NT2/D1 (cell line): ENCODE data around the gene ENTREP3.
"Not testable (repeated sequence)": the region's sequence is repeated elsewhere in the genome, so short reads cannot be mapped to it uniquely, and the experiment has no call there.

Source experiments
- DNase-seq: peaks from one replicate; pipeline ENCODE4 v3.0.0-alpha.2; 2011; ENCODE audit warnings: low read depth, low spot score
- H3K27me3 ChIP-seq: 2 replicates; pipeline ENCODE4 v1.6.0; 2011; ENCODE audit warnings: mild to moderate bottlenecking; ENCODE audit not compliant: insufficient read length, insufficient read depth
- H3K36me3 ChIP-seq: 2 replicates; pipeline ENCODE4 v1.6.1; 2011; ENCODE audit warnings: mild to moderate bottlenecking, low read length, mixed read lengths; ENCODE audit not compliant: insufficient read depth, insufficient read length
- H3K4me1 ChIP-seq: 2 replicates; pipeline ENCODE4 v1.5.1; 2011; ENCODE audit not compliant: insufficient read depth, insufficient read length
- H3K4me3 ChIP-seq: 2 replicates; pipeline ENCODE4 v1.5.1; 2011; ENCODE audit warnings: low read depth; ENCODE audit not compliant: insufficient read length
- H3K9ac ChIP-seq: 2 replicates; pipeline ENCODE4 v1.6.0; 2011; ENCODE audit warnings: low read depth; ENCODE audit not compliant: insufficient read length
- H3K9me3 ChIP-seq: 2 replicates; pipeline ENCODE4 v1.5.1; 2011; ENCODE audit warnings: mild to moderate bottlenecking, low read length; ENCODE audit not compliant: insufficient read depth
- SUZ12 ChIP-seq: IDR thresholded peaks from 2 replicates; pipeline ENCODE4 v1.6.1; 2011; ENCODE audit not compliant: insufficient read length, insufficient read depth; ENCODE audit errors: extremely low read depth
- YY1 ChIP-seq: IDR thresholded peaks from 2 replicates; pipeline ENCODE4 v1.6.1; 2011; ENCODE audit not compliant: insufficient read length, insufficient read depth
- ZNF274 ChIP-seq: IDR thresholded peaks from 2 replicates; pipeline ENCODE4 v1.6.1; 2011; ENCODE audit warnings: mild to moderate bottlenecking, low read depth, low read length

ENTREP3 gene

DNA sequence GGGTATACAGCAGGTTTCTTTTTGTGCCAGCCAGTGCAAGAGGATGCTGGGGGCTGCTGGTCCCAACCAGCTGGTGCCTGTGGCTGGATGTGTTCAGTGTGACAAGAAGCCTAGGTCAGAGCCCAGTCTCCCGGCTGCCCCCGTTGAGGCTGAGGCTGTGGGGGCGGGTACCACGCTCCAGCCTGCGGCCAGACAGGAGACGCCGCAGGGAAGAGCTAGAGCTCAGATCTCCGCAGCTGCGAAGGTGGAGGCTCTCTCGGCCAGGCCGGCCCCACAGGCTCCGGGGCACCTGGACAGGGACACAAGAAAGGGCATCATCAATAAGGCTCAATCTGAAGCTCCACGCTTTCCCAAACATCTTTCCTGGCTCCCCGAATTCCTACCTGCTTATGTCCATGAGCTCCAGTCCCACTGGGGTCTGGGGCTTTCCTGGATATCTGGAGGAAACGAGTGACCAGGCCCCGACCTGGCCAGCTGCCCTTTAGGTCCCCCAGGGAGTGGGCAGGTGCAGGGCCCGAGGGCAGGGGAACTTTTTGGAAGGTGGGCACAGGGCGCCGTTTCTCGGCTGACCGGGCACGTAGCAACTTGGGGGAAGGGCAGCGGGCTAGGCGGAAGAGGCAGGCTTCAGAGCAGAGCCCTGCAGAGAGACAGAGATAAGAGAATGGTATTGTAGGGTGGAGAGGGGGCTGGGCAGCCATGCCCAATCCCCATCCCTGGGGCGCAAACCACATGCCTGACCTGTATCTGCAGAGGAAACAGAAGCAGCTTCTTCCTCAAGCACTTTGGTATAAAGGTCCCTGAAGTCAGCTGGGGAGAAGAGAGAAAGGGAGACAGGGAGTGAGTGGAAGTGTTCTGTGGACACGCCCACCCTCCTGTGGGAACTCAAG lies 7.4 kb downstream of the ENTREP3 start:
- Histone ChIP-seq H3K4me1 (peaks cover 9% of the 10 kb centered on the region), H3K36me3 (peaks cover 40% of the 10 kb centered on the region), H3K9me3 (no peaks in the 10 kb centered on the region), H3K4me3 (no peak overlapping the region), H3K9ac (no peak overlapping the region), H3K27me3 (no peaks in the 10 kb centered on the region)
- TF ChIP-seq SUZ12 (no peak), YY1 (no peak), ZNF274 (no peak)
- no peak for DNase-seq

DNA sequence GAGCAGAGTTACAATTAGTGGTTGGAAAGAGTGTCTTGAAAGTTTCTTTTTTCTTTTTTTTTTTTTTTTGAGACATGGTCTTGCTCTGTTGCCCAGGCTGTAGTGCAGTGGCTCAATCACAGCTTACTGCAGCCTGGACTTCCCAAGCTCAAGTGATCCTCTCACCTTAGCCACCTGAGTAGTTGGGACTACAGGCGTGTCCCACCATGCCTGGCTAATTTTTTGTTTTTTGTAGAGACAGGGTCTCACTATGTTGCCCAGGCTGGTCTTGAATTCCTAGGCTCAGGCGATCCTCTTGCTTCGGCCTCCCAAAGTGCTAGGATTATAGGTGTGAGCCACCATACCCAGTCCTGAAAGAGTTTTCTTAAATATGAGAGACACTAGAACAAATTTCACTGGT lies 8.5 kb downstream of the ENTREP3 start:
- H3K4me1 ChIP-seq, result peaks cover 11% of the 10 kb centered on the region
- H3K27me3 ChIP-seq, H3K4me3 ChIP-seq, DNase-seq, H3K9me3 ChIP-seq, H3K9ac ChIP-seq: not testable (repeated sequence)
- peaks cover 42% of the 10 kb centered on the region for H3K36me3 ChIP-seq

DNA sequence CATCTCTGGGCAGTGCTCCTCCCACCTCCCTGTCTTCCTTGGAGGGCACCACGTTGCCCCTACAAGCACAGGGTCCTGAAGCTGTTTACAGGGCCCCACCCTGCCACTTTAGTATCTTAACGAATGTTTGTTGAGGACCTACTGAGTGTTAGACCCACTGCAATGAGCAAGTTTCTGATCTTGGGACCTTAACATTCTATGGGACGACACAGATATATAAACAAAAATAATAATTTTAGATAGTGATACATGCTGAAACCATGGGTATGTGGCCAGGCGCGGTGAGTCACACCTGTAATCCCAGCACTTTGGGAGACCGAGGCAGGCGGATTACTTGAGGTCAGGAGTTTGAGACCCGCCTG lies 10.1 kb downstream of the ENTREP3 start:
- Histone ChIP-seq H3K4me3 (peak overlapping the region; percentile 22), H3K27me3 (no peaks in the 10 kb centered on the region), H3K9ac (peak overlapping the region; percentile 77), H3K36me3 (peaks cover 38% of the 10 kb centered on the region), H3K9me3 (no peaks in the 10 kb centered on the region), H3K4me1 (peaks cover 8% of the 10 kb centered on the region)
- DNase-seq, result no peak
- TF ChIP-seq ZNF274 (no peak), SUZ12 (no peak), YY1 (no peak)

- Histone ChIP-seq H3K9ac (peak overlapping the region; percentile 85), H3K36me3 (peaks cover 38% of the 10 kb centered on the region), H3K9me3 (no peaks in the 10 kb centered on the region), H3K4me1 (peaks cover 8% of the 10 kb centered on the region), H3K27me3 (no peaks in the 10 kb centered on the region), H3K4me3 (peak overlapping the region; percentile 69)
- peak; percentile 8 for TF ChIP-seq YY1
- no peak for TF ChIP-seq SUZ12
- no peak for TF ChIP-seq ZNF274
- DNase-seq, result peak; percentile 99
These were observed 10.7 kb downstream of the ENTREP3 start for GRCh38 chr1:155244368-155245162.

DNA sequence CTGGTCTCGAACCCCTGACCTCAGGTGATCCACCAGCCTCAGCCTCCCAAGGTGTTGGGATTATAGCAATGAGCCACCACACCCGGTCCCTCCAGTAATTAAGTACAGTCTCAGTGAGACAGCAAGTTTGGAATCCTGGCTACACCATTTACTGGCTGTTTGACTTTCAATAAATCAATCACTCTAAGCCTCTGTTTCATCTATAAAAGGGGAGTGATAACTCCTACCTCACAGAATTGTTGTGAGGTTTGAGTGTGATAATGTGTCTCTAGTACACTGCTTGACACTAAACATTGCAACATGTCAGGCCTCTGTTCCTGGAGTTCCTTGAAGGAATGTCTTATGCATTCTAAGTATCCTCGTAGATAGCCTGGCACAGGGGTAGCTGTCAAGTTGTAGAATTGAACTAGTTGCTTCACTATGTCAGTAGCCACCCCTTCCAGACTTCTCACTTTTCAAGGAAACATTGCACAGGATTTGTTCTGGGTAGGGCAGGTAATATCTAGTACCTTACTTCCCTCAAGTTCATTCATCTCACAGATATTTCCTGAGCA lies 12.4 kb downstream of the ENTREP3 start:
- no peaks in the 10 kb centered on the region for H3K9me3 ChIP-seq
- H3K27me3 ChIP-seq, result no peaks in the 10 kb centered on the region
- TF ChIP-seq SUZ12, result no peak
- no peak for TF ChIP-seq ZNF274
- H3K9ac ChIP-seq, result peak overlapping the region; percentile 85
- no peak for DNase-seq
- peaks cover 37% of the 10 kb centered on the region for H3K36me3 ChIP-seq
- H3K4me1 ChIP-seq, result peaks cover 8% of the 10 kb centered on the region
- peak overlapping the region; percentile 69 for H3K4me3 ChIP-seq

DNA sequence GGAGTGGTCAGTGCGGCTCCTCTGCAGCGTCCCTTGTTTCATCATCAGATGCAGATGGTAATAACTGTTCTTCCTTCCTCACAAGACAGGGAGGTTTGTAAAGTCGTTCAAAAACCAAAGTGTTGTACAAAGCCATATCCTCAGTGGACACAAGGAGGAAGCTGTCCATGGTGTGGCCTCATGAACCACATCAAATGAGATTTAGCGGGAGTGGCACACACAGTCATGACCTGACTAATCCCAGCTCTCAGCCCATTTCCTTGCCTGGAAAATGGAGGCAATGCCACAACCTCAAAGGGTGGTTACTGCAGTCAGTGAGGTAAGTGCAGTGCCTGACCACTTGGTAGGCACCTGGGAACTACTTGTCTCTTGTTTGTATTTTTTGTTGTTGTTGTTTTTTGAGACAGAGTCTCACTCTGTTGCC lies 13.4 kb downstream of the ENTREP3 start:
- Histone ChIP-seq H3K27me3 (no peaks in the 10 kb centered on the region), H3K9ac (peak overlapping the region; percentile 21), H3K9me3 (no peaks in the 10 kb centered on the region), H3K4me1 (peaks cover 8% of the 10 kb centered on the region), H3K36me3 (peaks cover 37% of the 10 kb centered on the region), H3K4me3 (no peak overlapping the region)
- TF ChIP-seq SUZ12 (no peak), YY1 (no peak), ZNF274 (no peak)
- no peak for DNase-seq

DNA sequence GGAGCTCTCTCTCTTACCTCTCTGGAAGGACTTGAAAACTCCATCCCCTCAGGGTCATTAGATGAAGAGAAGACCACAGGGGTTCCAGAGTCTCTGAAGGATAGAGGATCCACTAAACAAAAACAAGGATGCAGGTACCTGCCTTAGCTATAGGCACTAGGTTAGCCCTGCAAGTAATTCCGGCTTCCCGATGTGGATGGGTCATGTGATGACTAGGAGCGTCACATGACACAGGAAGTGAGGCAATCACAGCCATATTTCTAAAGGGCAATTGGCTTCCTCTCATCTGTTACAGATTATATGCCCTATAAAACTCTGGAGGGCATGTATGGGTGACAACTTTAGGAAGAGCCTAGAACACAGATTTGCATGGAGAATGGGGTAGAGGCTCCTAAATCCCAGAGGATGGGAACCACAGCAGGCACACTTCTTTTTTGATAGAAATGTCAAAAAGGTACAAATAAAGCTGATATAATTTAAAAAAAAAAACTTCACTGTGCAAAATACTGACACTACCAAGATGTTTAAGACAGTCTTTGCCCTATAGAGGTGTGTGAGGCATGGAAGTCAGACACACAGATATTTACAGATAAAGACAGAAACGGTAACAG lies 14.1 kb downstream of the ENTREP3 start:
- Histone ChIP-seq H3K9ac (peak overlapping the region; percentile 21), H3K4me3 (no peak overlapping the region), H3K9me3 (no peaks in the 10 kb centered on the region), H3K36me3 (peaks cover 40% of the 10 kb centered on the region), H3K27me3 (no peaks in the 10 kb centered on the region), H3K4me1 (peaks cover 8% of the 10 kb centered on the region)
- TF ChIP-seq ZNF274 (no peak), SUZ12 (no peak), YY1 (peak; percentile 96)
- peak; percentile 75 for DNase-seq
